Heart left ventricle (tissue), 13 donors: ENCODE measurements around the gene PTPRK.

Experiments
- POLR2A ChIP-seq, 2 donors: fragments of 450-650 bp; IDR thresholded peaks; one replicate each; pipeline ENCODE4 v1.6.1; 2017; ENCODE audit warnings: antibody characterized with exemption in 2 of 2, mild to moderate bottlenecking in 2 of 2, moderate library complexity in 2 of 2
- TF ChIP-seq, protein P1 (sequence below), 12 donors: fragments of 200-600 bp; sonication (generic) in 4 of 12; IDR thresholded peaks; one replicate each; pipeline versions ENCODE4 v1.5.0 to v1.8.0; 2018 to 2022; ENCODE audit warnings: antibody characterized with exemption in 12 of 12, mild to moderate bottlenecking in 5 of 12
- donor health status: ischemic (EF 13 %, LVEDD 7.1; RV severe dilation, severe dysfunction).
- donor health status: DM: no; HTN: yes; CAD: no.
- donor health status: DM: no; HTN: no; CAD: no.
- donor health status: ischemic (EF 25% LVEDD 6.9; RV normal size, moderate dysfunction).
- donor health status: ischemic (EF 25% LVEDD 5.7; RV mildly dilated, moderate dysfunction).
- donor health status: ischemic (EF 35%, LVEDD 5.7; RV mildly dilated, moderate dysfunction).
- donor health status: nonischemic (EF 11% LVEDD 7.7; RV severe dilation, severe dysfunction).
- donor health status: DM: yes; HTN: yes; CAD: no.
- donor health status: PGD.
- donor health status: ischemic (EF 29% LVEDD 5.4; RV normal size, mild dysfunction).
- donor health status: nonischemic (EF 23%, LVEDD 6.1; RV moderate dilation, normal function).

DNA sequence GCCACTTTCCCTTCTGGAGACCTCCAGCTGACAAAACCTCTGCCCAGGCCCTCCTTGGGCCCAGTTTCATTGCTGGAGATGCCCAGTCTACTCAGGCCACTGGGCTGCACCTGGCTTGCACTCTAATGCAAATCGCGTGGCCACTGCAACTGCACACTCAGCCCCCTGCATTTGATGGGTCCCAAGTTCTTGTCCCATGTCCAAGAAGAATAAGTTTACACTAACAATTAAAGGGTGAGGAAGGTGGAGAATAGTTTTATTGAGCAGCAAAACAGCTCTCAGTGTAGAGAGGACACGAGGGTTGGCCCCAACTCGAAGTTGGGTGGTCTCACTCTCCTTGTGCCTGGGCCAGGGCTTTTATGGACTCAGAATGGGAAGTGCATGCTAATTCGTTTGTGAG is 587.7 kb downstream of the PTPRK start:
- TF ChIP-seq, protein P1, sequence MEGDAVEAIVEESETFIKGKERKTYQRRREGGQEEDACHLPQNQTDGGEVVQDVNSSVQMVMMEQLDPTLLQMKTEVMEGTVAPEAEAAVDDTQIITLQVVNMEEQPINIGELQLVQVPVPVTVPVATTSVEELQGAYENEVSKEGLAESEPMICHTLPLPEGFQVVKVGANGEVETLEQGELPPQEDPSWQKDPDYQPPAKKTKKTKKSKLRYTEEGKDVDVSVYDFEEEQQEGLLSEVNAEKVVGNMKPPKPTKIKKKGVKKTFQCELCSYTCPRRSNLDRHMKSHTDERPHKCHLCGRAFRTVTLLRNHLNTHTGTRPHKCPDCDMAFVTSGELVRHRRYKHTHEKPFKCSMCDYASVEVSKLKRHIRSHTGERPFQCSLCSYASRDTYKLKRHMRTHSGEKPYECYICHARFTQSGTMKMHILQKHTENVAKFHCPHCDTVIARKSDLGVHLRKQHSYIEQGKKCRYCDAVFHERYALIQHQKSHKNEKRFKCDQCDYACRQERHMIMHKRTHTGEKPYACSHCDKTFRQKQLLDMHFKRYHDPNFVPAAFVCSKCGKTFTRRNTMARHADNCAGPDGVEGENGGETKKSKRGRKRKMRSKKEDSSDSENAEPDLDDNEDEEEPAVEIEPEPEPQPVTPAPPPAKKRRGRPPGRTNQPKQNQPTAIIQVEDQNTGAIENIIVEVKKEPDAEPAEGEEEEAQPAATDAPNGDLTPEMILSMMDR (IDR thresholded peaks at IDR 0.05), result no peak
- TF ChIP-seq POLR2A (IDR thresholded peaks at IDR 0.05), result no peak
